Left renal pelvis (tissue), 4 donors: ENCODE results near the gene KLHL25. TPM values are rescaled to one million over a fixed set of nuclear protein-coding genes. Genes with fewer than 3 reads are reported as not detected.

Source experiments
- DNase-seq, 4 donors: peaks; one replicate each; pipeline ENCODE4 v3.0.0-alpha.2; 2013; ENCODE audit warnings: low read depth in 4 of 4, low spot score in 3 of 4
- polyA plus RNA-seq, 4 donors: library from polyadenylated mRNA; unstranded; fragments of 120-200 nt; gene quantifications; one replicate each; pipeline ENCODE4 v1.2.1, GENCODE V29; 2013; ENCODE audit not compliant: insufficient read length in 4 of 4

The KLHL25 gene
- polyA plus RNA-seq, 4 donors, result 3.3 to 14.2 (median 9.8) TPM

DNA sequence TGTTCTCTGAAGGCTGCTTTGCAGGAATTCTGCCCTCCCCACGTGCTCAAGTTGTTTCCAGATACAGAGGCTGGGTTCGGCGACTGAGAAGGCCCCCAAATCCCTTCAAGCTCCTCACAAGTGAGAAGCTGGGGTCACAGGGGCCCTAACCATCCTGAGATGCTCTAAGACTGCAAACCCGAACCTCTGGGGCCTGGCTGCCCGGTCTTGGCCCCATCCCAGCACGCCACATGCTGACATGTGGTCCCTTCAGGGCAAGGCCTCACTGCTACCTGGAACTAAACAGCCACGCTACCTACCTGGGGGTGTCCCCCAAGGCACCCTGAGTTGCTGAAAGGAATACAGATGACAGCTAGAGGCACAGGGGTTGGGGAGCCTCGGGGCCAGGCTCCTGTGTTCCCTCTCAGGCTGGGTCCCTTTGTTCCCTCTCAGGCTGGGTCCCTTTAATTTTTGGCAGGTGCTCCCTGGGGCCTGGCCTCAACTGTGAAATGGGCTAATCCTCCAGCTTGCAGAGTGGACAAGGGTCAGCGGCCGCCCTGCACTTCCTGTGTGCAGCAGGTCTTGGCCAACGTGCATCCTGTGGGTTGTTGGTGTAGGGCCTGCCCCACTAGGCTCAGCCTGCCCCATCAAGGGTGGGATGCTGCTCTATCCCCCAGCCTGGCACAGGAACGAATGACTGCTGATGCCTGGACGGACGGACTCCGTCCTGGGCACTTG, 32.5 kb downstream of the KLHL25 start:
- DNase-seq, result no peak

DNA sequence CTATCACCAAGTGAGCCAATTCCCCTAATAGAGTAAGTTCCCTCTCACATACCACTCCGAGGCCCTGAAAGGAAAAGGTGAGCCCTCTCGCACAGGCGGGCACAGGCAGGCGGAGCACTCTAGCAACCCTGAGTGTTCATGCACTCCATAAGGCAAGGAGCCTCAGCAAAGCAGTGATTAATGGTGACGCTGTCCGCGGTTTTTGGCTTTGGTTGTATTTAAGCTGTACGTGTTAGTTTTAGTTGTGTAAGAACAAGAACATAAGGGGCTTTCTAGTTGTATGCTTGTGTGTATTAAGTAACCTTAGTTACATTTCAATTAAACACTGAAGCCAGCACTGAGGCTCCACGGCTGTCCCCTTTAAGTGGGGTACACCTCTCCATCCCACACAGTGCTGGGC, 33.1 kb downstream of the KLHL25 start:
- no peak for DNase-seq

DNA sequence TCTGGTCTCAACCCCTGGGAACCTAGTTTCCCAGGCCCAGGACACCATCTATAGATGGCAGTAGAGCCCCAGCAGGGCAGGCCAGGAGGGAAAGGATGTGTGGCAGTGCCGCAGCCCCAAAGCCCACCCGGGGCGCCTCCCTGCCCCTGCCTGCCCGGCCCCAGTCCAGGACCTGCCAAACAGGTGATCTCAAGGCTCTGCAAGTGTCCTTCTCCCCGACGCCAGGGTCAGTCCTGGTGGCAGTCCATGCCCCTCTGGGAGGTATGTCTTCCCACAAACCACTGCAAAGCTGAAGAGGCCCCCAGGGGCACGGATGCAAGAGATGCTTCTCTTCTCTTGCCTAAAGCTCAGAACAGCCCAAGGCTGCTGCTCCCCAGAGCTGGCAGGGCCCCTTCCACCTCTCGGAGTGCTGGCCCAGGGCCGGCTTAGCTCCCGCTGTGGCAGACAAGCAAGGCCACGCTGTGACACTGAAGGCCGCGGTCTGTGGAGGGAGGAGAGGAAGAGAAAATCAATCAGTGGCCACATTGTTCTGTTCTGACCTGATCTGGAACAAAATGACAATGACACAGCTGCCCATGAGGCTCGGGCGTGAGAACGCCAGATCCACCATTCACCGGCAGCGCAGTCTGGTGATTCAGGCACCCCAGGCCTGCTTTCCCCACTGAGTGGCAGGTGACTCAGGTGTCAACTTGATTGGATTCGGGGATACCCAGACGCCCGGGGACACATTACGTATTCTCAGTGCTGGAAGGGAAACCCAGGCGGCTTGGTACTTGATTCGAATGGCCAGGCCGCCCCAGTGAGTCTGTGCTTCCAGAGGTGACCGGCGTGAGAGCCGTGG, 34.0 kb downstream of the KLHL25 start:
- no peak for DNase-seq

DNA sequence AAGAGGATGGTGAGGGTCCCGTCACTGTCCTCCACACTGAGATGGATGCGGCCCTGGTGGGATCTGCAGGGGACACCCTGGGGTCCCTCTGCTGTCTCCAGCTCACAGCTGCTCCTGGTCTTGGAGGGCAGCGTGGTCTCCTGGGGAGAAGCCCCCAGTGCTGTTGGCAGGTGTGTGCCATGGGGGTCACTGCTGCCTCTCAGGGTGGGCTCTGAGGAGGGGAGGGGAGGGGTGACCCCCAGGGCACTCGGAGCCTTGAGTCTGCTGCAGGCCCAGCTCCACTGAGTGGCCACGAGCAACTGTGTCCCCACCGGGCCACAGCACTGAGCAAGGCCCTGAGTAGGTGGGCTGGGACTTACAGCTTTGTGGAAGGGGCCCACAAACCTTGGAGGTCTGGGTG, 34.7 kb downstream of the KLHL25 start:
- DNase-seq, result no peak

DNA sequence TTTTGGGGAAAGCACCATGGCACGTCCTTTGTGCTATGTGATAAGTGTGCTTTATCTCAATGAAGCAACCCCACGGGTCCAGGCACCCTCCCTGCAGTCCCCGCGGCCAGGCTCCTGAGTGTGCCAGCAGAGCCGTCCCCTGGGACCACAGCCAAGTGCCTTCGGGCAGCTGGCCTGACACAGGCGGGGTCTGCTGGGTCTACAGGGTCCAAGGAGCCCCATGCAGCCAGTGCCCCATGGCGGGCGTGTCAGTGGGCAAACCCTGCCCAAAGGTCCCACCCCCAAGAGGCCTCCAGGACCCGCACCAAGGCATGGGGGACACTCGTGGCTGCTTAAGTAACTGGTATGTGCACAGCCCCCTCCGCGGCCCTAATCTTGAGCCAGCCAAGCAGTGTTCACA, 35.3 kb downstream of the KLHL25 start:
- no peak for DNase-seq

DNA sequence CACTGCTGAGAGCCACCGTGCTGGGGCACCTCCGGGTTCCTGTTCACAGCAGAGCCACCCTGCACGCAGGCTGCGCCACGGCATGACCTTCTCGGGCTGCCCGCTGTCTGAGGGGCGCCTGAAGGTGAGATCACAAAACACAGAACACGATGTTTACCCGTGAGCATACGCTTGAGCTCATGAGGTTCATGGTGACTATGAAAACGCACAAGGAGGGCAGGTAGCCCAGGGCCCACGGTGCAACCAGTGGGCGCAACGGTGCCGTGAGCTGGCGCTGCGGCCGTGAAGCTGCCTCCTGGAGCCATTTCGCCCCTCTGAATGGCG, 36.1 kb downstream of the KLHL25 start:
- no peak for DNase-seq

DNA sequence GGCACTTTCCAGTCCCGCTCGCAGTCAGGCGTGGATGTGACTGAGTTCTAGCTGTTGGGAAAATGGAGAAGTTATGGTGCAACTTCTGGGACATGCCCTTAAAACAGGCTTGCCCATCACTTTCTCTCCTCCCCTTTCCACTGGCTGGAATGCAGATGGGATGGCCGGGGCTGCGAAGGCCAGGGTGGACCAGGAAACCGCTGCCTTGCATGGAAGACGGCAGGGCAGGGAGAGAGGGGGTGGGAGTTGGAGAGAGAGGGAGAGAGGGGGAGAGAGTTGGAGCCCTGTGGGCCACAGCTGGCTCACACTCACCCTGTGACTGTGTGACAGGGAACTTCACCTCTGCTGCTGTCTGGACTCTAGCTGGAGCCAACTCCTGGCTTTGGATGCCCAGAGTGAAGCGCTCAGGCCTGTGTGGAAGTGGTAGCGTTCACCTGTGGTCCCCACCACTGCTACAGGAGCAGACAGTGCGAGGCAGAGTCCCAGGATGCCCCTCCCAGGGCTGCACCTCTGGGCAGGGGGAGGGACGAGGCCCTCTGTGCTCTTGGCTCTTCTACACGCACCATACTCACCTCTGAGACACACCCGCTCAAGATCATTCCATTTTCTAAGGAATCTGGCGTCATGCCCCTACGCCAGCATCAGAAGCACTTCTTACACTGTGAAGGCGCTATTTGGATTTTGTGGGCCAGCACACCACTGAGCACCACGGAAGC, 36.6 kb downstream of the KLHL25 start:
- DNase-seq, result no peak

DNA sequence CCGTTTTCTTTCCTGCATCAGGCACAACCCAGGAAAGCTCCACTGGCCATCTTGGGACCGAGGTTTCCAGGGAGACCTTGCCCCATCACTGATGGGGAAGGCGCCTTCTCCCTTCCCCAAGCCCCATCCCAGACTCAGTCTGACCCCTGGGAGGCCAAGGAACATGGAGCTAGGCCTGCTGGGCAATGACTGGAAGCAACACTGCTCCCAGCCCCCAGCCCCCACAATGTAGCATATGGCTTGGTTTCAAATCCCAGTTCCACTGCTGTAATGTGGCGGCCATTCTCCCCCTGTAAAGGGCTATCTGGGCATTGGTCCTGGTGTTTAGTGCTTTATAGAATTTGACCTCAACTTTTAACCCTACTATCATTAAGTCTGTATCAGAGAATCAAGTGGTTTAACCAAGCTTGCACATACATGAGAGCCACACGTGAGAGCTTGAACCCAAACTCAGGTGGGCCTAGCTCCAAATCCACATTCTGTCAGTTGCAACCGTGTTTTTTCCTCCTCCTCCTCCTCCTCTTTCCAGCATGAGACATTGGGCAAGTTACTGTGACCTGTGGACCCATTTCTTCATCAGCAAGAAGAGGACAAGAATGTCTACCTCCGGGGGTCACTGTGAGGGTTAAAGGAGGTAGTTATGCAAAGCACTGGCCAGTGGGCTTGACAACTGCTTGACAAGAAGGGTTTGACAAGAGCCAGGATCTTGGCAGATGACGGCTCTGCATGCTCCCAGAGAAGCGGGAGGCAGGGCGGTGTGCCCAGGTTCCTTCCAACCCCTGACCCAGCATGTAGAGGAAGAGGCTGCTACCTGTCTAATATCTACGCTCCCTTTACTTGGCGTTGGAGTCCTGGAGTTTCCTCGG, 37.4 kb downstream of the KLHL25 start:
- no peak for DNase-seq

DNA sequence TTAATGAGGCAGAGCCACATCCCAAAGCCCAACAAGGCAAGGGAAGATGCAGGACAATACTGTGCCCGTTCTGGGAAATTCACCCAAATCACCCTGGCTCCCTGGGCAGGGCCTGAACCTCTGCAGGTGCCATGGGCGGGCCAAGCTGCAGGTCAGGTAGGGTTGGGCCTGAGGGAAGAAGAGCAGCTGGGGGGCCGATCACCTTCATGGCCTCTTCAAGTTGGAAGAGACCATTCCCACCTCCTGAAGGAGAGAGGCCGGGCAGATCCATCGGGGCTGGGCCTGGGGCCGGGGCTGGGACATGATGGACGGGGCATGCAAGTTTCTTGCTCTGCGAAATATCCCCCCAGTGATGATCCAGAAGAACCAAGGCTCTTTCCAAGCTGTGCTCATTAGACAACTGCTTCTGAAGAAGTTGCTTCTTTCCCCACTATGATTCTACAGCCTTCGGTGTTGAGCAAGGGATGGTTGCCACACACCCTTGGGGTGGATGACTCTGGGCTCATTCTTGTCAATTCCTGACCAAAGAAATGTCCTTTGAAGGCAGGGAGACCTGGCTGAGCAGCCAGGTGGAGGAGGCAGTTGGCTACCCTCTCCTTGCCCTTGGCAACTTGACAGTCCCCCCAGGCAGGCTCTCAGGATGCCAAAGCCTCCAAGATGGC, 38.2 kb downstream of the KLHL25 start:
- DNase-seq, result no peak

DNA sequence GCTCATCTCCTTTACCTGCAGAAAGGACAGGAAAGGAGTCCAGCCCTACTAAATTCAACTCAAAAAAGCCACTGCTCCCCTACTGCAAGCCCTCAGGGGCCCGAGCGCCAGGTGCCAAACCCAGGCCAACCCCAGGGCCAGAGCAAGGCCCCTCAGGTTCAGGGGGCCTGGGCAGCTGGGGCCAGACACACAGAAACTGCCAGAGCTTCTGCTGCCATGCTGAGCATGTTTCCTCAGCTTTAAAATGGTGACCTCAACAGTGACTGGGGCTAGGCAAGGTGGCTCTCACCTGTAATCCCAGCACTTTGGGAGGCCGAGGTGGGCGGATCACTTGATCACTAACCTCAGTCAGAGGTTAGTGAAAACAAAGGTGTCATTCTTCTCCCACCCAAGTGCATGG, 38.8 kb downstream of the KLHL25 start:
- no peak for DNase-seq

DNA sequence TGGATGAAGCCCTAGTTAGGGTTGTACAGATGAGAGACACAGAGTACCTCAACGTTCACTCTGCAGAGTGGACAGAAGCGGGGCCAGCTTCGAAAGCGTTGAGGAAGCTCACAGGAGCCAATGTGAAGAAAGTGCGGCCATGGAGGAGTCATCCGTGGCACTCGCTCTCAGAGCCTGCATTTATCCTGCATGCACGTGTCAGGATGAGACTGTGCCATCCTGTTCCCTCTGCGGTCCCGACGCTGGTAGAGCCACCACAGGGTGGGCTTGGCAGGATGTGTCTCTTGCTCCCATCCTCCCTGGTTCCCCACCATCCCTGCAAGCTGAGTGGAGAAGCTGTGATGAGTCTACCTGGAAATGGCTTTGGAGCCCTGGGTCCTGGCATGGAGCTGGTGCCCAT, 39.3 kb downstream of the KLHL25 start:
- DNase-seq, result no peak

DNA sequence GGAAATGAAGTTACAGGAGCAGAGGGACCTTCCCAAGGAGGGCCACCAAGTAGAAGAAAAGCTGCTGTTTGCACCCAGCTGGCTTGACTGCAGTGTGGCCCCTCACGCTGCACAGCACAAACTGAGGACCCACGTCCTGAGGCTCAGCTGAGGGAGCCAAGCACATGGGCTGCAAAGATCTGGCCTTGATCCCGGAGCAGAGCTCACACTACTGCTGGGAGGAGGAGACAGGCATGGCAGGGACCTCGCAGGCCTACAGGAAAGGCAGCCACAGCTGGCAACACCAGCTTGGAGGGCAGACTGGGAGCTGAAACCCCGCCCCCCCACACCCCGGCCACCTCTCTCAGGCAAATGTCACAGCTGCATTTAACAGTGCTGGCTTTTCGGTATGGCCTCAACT, 39.7 kb downstream of the KLHL25 start:
- no peak for DNase-seq

DNA sequence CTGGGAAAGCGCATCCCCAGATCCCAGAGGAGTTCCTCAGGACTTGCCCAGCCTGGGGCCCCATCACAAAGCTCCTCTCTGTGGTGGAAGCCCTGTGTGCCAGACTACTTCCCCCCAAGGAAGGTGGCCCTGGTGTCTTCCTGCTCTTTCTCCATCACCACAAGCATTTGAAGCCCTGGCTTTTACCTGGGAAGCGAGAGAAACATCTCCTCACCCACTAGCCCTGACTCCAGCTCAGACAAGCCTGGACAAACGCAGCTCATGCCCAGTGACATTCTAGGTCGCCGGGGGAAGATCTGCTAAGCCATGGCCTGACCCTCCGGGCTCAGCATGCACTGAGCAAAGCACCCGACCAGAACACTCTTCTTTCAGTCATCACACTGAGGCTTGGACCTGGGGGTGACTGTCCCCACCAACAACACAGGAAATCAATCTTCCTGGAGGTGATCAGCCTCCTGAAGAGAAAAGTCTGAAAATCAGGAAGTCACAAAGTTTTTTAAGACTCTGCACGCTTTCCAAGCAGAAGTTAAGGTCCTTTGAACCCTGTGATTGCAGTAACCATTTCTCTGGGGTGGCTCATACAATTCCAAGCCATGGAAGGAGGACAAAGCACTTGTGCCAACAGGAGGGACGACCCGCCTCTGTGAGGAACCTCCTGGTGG, 40.8 kb downstream of the KLHL25 start:
- DNase-seq, result no peak

DNA sequence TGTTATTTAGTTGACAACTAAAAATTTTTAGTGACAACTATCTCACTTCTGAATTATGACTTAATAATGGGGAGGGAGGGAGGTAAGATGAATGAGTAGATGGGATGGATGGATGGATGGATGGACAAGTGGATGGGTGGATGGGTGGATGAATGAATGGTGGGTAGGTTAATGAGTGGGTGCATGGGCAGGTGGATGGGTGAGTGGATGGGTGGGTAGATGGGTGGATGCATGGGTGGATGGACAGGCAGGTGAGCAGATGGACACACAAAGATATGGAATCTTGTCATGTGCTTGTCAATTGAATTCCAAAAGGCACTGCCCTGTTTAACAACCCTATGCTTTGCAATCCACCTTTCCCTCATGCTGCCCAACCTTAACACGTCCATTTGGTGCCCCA, 41.5 kb downstream of the KLHL25 start:
- DNase-seq, result no peak

DNA sequence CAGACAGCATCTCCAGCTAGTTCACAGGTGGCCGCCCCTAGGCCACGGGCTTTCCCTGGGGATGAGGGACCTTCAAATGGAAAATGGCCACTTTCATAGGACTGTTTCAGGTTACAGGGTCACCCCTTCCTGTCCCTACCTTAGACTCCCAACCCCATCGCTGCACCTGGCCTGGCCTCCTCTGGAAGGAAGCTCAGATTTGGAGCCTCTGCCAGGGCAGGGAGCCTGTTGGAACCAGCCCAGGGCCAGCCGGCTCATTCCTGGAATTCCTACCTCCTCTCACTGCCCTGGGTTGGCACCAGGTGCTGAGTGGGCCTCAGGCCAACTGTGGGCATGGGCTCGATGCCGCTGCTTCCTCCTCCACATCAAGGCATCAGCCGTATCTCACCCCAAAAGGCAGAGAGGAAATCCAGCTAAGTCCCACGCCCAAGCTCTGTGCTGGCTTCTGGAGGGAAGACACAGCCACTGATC, 42.2 kb downstream of the KLHL25 start:
- DNase-seq, result no peak

DNA sequence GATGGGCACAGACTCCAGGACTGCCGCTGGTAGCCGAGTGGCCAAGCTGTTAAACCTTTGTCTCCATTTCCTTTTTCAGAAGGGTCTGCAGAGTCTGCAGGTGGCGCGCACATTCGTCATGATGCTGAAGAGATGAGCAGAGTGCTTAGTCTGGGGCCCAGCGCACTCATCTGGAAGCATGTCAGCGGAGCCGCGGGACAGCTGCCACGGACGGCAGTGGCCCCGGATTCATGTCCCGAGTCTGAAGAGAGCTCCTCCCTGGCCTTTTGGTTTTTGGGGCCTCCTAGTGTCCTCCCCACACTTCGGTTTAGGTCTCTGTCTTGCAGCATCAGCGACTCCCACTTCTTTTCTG, 42.6 kb downstream of the KLHL25 start:
- no peak for DNase-seq

DNA sequence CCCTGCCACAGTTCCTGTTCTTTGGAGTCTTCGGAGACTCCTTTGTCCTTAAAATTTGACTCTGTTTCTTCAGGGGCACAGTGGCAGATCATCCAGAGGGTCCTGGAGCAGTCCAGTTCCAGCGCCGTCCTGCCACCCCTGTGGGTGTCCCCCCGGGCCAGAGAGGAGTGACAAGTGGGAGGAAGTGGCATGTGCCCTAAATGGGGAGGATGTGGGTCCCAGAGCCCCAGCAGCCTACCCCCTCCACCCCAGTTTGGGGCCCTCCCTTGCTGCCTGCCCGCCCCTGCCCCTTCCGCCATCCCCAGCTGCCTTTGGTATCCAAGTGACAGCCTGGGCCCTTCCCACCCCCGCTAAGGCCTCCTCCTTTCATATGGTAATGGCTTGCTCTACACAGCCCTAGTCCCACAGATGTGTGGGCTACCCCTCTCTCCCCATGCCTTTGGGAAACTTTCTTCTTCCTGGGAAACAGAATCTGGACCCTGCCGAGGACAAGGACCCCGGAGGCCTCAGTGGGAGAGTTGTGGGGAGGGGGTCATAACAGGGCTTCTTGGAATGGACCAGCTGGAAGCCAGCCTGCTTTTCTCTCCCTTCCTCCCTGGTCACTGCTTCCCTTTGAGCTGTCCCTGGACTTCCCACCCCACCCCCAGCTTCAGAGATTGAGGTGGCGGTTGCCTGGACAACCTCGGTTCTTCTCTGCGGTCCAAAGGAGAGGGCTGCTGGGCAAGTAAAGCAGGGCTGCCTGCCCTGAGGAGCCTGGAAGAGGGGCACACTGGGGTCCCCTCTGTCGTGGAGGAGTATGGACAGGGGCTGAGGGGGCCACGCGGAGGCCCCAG, 43.2 kb downstream of the KLHL25 start:
- DNase-seq, result no peak

DNA sequence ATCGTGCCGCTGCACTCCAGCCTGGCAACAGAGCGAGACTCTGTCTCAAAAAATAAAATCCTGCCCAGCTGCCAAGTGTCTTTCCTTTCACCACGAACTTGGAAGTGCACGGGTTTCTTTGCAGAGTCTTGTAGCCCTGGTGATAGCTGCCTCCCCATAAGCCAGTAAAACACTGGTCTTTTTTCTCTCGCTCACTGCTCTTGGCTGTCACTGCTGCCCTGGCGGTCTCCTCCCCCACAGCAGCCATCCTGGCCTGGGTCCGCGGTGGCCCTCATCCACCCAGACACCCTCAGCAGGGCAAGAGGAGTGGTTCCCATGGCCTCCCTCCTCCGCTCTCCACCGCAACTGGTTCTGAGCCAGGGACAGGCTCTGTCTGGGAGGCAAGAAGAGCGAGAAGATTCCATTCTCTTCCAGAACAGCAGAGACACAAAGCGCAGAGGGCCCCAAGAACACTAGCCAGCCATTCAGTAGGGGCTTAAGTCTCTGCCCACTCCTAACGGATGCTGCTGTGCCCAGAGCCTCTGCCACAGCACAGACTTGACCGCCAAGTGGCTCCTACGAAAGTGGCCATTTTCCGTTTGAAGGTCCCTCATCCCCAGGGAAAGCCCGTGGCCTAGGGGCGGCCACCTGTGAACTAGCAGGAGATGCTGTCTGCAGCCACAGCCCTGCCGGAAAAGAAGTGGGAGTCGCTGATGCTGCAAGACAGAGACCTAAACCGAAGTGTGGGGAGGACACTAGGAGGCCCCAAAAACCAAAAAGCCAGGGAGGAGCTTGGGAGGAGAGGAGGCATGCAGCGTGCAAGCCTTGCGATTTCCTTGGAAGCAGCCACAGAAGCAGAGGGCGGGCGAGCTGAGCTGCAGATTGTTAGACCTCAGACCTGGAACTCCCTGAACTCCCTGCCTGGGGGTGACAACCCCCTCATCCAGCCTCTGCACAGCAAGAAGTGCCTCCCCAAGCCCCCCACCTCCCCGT, 44.1 kb downstream of the KLHL25 start:
- DNase-seq, result no peak
